Panc1 (cell line): Measurements from ENCODE around the gene CDS2. TPM values are rescaled to one million over a fixed set of nuclear protein-coding genes. Genes with fewer than 3 reads are reported as not detected.

Experiments used
- ATAC-seq: fragments of 200-7000 bp; cut with Tn5 transposase; 2 replicates; pipeline ENCODE4 v1.9.1; 2020; ENCODE audit warnings: mild to moderate bottlenecking, moderate library complexity
- BruUV-seq: library from RNA; stranded (reverse); fragments of 400-500 nt; replicated peaks from 2 replicates; lab custom pipeline; 2021; lab: Mats Ljungman, UMichigan
- CTCF ChIA-PET: fragments of 300-600 bp; sonication (Branson Sonifier 250); formaldehyde crosslinking; loops from one replicate; lab custom pipeline; 2022; ENCODE audit warnings: antibody characterized with exemption; lab: Charles Lee
- POLR2A ChIA-PET: fragments of 300-600 bp; sonication (Branson Sonifier 250); formaldehyde crosslinking; loops from one replicate; lab custom pipeline; 2022; ENCODE audit warnings: antibody characterized with exemption; lab: Charles Lee
- DNase-seq: peaks from one replicate; pipeline ENCODE4 v3.0.0-alpha.2; 2010; ENCODE audit warnings: low read depth, low spot score
- H3K27ac ChIP-seq: 2 replicates; pipeline ENCODE4 v1.5.1; 2011; ENCODE audit warnings: mild to moderate bottlenecking, low read length, inconsistent platforms
- H3K27me3 ChIP-seq: fragments of 200-500 bp; sonication (Bioruptor generic); 2 replicates; pipeline ENCODE4 v1.6.0; 2014; ENCODE audit warnings: low read length, inconsistent platforms; ENCODE audit not compliant: control insufficient read depth, insufficient read depth
- H3K36me3 ChIP-seq: fragments of 200-500 bp; sonication (Bioruptor generic); 2 replicates; pipeline ENCODE4 v1.5.1; 2014; ENCODE audit warnings: inconsistent platforms, mild to moderate bottlenecking, low read length, moderate library complexity; ENCODE audit not compliant: control insufficient read depth, insufficient read depth
- H3K4me1 ChIP-seq: 2 replicates; pipeline ENCODE4 v1.5.1; 2011; ENCODE audit warnings: inconsistent platforms, mild to moderate bottlenecking, low read length, moderate library complexity; ENCODE audit not compliant: control insufficient read depth, insufficient read depth
- H3K4me3 ChIP-seq, 2 experiments: 2 replicates each; pipeline ENCODE4 v1.5.1; 2011 to 2012; ENCODE audit warnings: low read depth in 2 of 2, low read length in 2 of 2, mild to moderate bottlenecking in 2 of 2, inconsistent platforms in 1 of 2, moderate library complexity in 1 of 2
- H3K9me3 ChIP-seq: fragments of 200-500 bp; sonication (Bioruptor generic); 2 replicates; pipeline ENCODE4 v1.5.1; 2014; ENCODE audit warnings: low read depth, mild to moderate bottlenecking, inconsistent platforms, low read length, moderate library complexity; ENCODE audit not compliant: control insufficient read depth, insufficient read depth
- CTCF ChIP-seq: fragments of 450-650 bp; IDR thresholded peaks from 2 replicates; pipeline ENCODE4 v1.5.1; 2017; ENCODE audit warnings: mild to moderate bottlenecking
- POLR2AphosphoS5 ChIP-seq: IDR thresholded peaks from 2 replicates; pipeline ENCODE4 v1.6.1; 2012; ENCODE audit warnings: mild to moderate bottlenecking, low read depth, low read length, moderate library complexity
- REST ChIP-seq, 2 experiments: IDR thresholded peaks; 2 replicates each; pipeline ENCODE4 v1.6.1; 2011 to 2012; ENCODE audit warnings: low read depth in 2 of 2, control low read depth in 1 of 2, low read length in 1 of 2, mild to moderate bottlenecking in 1 of 2, moderate library complexity in 1 of 2; ENCODE audit not compliant: insufficient read depth in 1 of 2
- SIN3A ChIP-seq: IDR thresholded peaks from 2 replicates; pipeline ENCODE4 v1.6.1; 2012; ENCODE audit warnings: low read depth, mild to moderate bottlenecking, low read length, moderate library complexity, borderline replicate concordance; ENCODE audit not compliant: insufficient read depth
- TCF7L2 ChIP-seq: IDR thresholded peaks from 2 replicates; pipeline ENCODE4 v1.6.1; 2011; ENCODE audit warnings: mild to moderate bottlenecking, low read depth, low read length, inconsistent platforms
- in situ Hi-C: cut with HindIII; loops from 2 replicates; pipeline ENCODE4 v1.10.0; 2016; ENCODE audit warnings: low sequenced_read_pairs, low pct_unique_long_range_greater_than_20kb
- intact Hi-C: fragments of 100-400 bp; cut with micrococcal nuclease; formaldehyde crosslinking; loops from one replicate; pipeline ENCODE4 v1.10.0; 2022; ENCODE audit not compliant: unreplicated experiment
- total RNA-seq: library from RNA; stranded (reverse); gene quantifications from one replicate; pipeline ENCODE4 v1.2.1, GENCODE V29; 2021; ENCODE audit not compliant: unreplicated experiment

CDS2 gene
- total RNA-seq, 1 experiment from 2014 or later = 54.0 TPM

GRCh38 chr20:5119435-5120184 is 7.2 kb upstream of the CDS2 start, which contains the start of gene PCNA:
PCNA (minus strand) TSS chr20:5119958; CDS start chr20:5119798, 160 bp downstream.
- BruUV-seq = no TSS peak
- CTCF ChIA-PET = no interaction called here
- POLR2A ChIA-PET = no interaction called here
- Histone ChIP-seq H3K4me1 (peaks cover 11% of the 10 kb centered on the region; the same call in 1 of the 2 replicates), H3K27ac (peak within 1 kb of the TSS; percentile 92), H3K27me3 (no peaks in the 10 kb centered on the region), H3K36me3 (peaks cover 35% of the 10 kb centered on the region), H3K4me3 (peak within 1 kb of the TSS; percentile 93), H3K9me3 (no peaks in the 10 kb centered on the region)
- peak; percentile 99 for TF ChIP-seq POLR2AphosphoS5
- TF ChIP-seq REST (IDR thresholded peaks at IDR 0.05; ENCODE audit: insufficient read depth in 1 of 2, low read depth in 2 of 2, low read length in 1 of 2) = 0 out of 4 replicates have a peak, but pooled peaks of 1 of the 2 experiments have one; percentile 56
- TF ChIP-seq SIN3A = peak; percentile 65; the same call in 1 of the 2 replicates
- no peak for TF ChIP-seq CTCF
- TF ChIP-seq TCF7L2 = peak; percentile 84
- in situ Hi-C loops = no loop called here
- DNase-seq = peak; percentile 80
- intact Hi-C loops = no loop called here
- ATAC-seq = peak; percentile 98

- BruUV-seq = no TSS peak
- intact Hi-C loops = no loop called here
- Histone ChIP-seq H3K9me3 (no peaks in the 10 kb centered on the region), H3K36me3 (peaks cover 31% of the 10 kb centered on the region), H3K27ac (peak overlapping the region; percentile 85), H3K27me3 (no peaks in the 10 kb centered on the region), H3K4me3 (peak overlapping the region; percentile 93), H3K4me1 (peaks cover 11% of the 10 kb centered on the region; the same call in 1 of the 2 replicates)
- in situ Hi-C loops = no loop called here
- ChIA-PET CTCF (no interaction called here), POLR2A (no interaction called here)
- no peak for TF ChIP-seq CTCF
- TF ChIP-seq REST (IDR thresholded peaks at IDR 0.05; ENCODE audit: insufficient read depth in 1 of 2, low read depth in 2 of 2, low read length in 1 of 2) = no peak
- no peak for TF ChIP-seq SIN3A
- no peak for TF ChIP-seq TCF7L2
- no peak for TF ChIP-seq POLR2AphosphoS5
- DNase-seq = no peak
- no peak for ATAC-seq
Measured at GRCh38 chr20:5120185-5120476, 6.7 kb upstream of the CDS2 start.
